GM12878 (cell line): ENCODE measurements around the gene VASH1.

Source experiments
- BHLHE40 ChIP-seq, 2 experiments: fragments of 450-650 bp in 1 of 2; IDR thresholded peaks; 2 replicates each; pipeline ENCODE4 v1.6.1; 2011 to 2017; ENCODE audit warnings: low read depth in 2 of 2, borderline replicate concordance in 1 of 2, improper control_type of control experiment in 1 of 2, low read length in 1 of 2, mild to moderate bottlenecking in 1 of 2
- CREB1 ChIP-seq: IDR thresholded peaks from 2 replicates; pipeline ENCODE4 v1.6.1; 2012; ENCODE audit warnings: low read depth, mild to moderate bottlenecking, inconsistent platforms
- NFYA ChIP-seq: IDR thresholded peaks from 2 replicates; pipeline ENCODE4 v1.6.1; 2011; ENCODE audit warnings: low read depth, mild to moderate bottlenecking, low read length, improper control_type of control experiment, borderline replicate concordance
- POLR2A ChIP-seq: IDR thresholded peaks from 2 replicates; pipeline ENCODE4 v1.6.1; 2011; ENCODE audit warnings: low read depth, mild to moderate bottlenecking, low read length
- RFX5 ChIP-seq: IDR thresholded peaks from 2 replicates; pipeline ENCODE4 v1.6.1; 2011; ENCODE audit warnings: low read depth, low read length, improper control_type of control experiment
- SMAD1 ChIP-seq: fragments of 450-650 bp; IDR thresholded peaks from 2 replicates; pipeline ENCODE4 v1.6.1; 2018; ENCODE audit warnings: mild to moderate bottlenecking, low read depth; ENCODE audit not compliant: partially characterized antibody
- ZSCAN29 ChIP-seq: fragments of 450-650 bp; IDR thresholded peaks from 2 replicates; pipeline ENCODE4 v1.6.1; 2017; ENCODE audit warnings: mild to moderate bottlenecking, moderate library complexity
- TF ChIP-seq, protein P1 (sequence below): fragments of 450-650 bp; formaldehyde crosslinking; IDR thresholded peaks from 2 replicates; pipeline ENCODE4 v1.4.0; 2022; ENCODE audit warnings: mild to moderate bottlenecking, moderate library complexity
- TF ChIP-seq, protein P2 (sequence below), 3 experiments: IDR thresholded peaks in 2 of 3; conservative IDR thresholded peaks in 1 of 3; 2 replicates each; pipeline ENCODE4 v1.5.1; 2011; ENCODE audit warnings: low read depth in 3 of 3, low read length in 3 of 3, mild to moderate bottlenecking in 3 of 3, control low read depth in 2 of 3, moderate library complexity in 2 of 3, inconsistent platforms in 1 of 3, mixed read lengths in 1 of 3; ENCODE audit not compliant: control insufficient read depth in 2 of 3, insufficient read depth in 1 of 3; ENCODE audit errors: extremely low read depth in 1 of 3
- TF ChIP-seq, protein P3 (sequence below): fragments of 450-650 bp; IDR thresholded peaks from 2 replicates; pipeline ENCODE4 v1.6.1; 2017; ENCODE audit warnings: mild to moderate bottlenecking, low read depth, inconsistent platforms; ENCODE audit not compliant: poor library complexity, severe bottlenecking
- TF ChIP-seq, protein P4 (sequence below): fragments of 150-350 bp; IDR thresholded peaks from 2 replicates; pipeline ENCODE4 v1.6.1; 2016; ENCODE audit warnings: low read depth, low read length
- TF ChIP-seq, protein P5 (sequence below): IDR thresholded peaks from 2 replicates; pipeline ENCODE4 v1.6.1; 2011; ENCODE audit warnings: low read depth, mild to moderate bottlenecking, low read length, moderate library complexity, borderline replicate concordance; ENCODE audit errors: extremely low read depth

DNA sequence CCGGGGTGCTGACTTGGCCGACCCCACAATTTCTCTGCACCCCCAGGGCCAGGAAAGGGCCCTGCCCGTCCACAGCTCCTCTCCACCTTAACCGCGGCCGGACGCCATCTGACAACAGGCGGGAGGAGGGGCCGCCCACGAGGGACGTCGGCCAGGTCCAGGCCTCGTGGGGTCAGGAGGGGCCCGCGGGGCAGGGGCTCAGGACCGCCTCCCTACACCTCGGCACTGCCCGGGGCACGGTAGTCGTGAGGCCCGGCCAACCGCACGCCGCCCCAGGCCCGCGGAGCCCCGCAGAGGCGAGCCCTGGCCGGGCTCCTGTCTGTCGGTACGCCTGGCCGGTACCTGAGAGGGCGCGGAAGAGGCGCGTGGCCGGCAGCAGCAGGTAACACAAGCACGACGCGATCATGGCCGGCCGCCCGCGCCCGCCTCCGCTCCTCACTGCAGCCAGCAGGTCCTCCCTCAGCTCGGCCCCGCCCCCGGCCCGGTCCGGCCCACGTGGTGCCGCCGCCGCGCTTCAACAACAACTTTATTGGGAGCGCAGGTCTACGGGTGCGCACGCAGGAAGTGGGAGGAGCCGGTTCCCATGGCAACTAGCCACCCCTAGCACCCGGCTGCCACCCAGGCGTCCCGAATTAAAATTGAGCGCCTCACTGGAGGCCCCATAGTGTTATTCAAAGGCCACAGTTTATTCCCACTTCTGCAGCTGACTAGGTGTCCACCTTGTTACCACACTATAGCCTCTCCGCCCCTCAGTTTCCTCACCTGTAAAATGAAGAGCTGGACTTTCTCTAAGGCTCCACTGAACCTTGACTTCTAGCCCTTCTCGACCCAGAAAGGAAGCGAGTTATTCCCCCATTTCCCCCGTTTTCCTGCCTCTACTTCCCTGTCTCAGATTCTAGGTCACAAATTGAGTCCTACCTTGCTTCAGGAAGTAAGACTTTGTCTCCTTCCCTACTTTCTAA, 51.4 kb downstream of the VASH1 start, which contains the start of gene ANGEL1:
- TF ChIP-seq SMAD1, result no peak
- TF ChIP-seq RFX5, result peak; percentile 81; the same call in 1 of the 2 replicates
- TF ChIP-seq CREB1, result peak; percentile 82
- TF ChIP-seq ZSCAN29, result no peak
- TF ChIP-seq, protein P1, sequence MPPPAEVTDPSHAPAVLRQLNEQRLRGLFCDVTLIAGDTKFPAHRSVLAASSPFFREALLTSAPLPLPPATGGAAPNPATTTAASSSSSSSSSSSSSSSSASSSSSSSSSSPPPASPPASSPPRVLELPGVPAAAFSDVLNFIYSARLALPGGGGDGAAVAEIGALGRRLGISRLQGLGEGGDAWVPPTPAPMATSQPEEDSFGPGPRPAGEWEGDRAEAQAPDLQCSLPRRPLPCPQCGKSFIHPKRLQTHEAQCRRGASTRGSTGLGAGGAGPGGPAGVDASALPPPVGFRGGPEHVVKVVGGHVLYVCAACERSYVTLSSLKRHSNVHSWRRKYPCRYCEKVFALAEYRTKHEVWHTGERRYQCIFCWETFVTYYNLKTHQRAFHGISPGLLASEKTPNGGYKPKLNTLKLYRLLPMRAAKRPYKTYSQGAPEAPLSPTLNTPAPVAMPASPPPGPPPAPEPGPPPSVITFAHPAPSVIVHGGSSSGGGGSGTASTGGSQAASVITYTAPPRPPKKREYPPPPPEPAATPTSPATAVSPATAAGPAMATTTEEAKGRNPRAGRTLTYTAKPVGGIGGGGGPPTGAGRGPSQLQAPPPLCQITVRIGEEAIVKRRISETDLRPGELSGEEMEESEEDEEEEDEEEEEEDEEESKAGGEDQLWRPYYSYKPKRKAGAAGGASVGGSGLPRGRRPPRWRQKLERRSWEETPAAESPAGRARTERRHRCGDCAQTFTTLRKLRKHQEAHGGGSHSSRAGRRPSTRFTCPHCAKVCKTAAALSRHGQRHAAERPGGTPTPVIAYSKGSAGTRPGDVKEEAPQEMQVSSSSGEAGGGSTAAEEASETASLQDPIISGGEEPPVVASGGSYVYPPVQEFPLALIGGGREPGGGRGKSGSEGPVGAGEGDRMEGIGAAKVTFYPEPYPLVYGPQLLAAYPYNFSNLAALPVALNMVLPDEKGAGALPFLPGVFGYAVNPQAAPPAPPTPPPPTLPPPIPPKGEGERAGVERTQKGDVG (CRISPR knock-in tag), result no peak
- TF ChIP-seq, protein P2, sequence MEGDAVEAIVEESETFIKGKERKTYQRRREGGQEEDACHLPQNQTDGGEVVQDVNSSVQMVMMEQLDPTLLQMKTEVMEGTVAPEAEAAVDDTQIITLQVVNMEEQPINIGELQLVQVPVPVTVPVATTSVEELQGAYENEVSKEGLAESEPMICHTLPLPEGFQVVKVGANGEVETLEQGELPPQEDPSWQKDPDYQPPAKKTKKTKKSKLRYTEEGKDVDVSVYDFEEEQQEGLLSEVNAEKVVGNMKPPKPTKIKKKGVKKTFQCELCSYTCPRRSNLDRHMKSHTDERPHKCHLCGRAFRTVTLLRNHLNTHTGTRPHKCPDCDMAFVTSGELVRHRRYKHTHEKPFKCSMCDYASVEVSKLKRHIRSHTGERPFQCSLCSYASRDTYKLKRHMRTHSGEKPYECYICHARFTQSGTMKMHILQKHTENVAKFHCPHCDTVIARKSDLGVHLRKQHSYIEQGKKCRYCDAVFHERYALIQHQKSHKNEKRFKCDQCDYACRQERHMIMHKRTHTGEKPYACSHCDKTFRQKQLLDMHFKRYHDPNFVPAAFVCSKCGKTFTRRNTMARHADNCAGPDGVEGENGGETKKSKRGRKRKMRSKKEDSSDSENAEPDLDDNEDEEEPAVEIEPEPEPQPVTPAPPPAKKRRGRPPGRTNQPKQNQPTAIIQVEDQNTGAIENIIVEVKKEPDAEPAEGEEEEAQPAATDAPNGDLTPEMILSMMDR (IDR thresholded peaks at IDR 0.05 in 2 of 3, conservative IDR thresholded peaks at IDR 0.05 in 1 of 3; ENCODE audit: control insufficient read depth in 2 of 3, extremely low read depth in 1 of 3, insufficient read depth in 1 of 3, low read depth in 3 of 3, low read length in 3 of 3), result no peak
- TF ChIP-seq, protein P3, sequence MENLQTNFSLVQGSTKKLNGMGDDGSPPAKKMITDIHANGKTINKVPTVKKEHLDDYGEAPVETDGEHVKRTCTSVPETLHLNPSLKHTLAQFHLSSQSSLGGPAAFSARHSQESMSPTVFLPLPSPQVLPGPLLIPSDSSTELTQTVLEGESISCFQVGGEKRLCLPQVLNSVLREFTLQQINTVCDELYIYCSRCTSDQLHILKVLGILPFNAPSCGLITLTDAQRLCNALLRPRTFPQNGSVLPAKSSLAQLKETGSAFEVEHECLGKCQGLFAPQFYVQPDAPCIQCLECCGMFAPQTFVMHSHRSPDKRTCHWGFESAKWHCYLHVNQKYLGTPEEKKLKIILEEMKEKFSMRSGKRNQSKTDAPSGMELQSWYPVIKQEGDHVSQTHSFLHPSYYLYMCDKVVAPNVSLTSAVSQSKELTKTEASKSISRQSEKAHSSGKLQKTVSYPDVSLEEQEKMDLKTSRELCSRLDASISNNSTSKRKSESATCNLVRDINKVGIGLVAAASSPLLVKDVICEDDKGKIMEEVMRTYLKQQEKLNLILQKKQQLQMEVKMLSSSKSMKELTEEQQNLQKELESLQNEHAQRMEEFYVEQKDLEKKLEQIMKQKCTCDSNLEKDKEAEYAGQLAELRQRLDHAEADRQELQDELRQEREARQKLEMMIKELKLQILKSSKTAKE, result no peak
- peak; percentile 96 for TF ChIP-seq POLR2A
- TF ChIP-seq NFYA, result no peak
- TF ChIP-seq, protein P4, sequence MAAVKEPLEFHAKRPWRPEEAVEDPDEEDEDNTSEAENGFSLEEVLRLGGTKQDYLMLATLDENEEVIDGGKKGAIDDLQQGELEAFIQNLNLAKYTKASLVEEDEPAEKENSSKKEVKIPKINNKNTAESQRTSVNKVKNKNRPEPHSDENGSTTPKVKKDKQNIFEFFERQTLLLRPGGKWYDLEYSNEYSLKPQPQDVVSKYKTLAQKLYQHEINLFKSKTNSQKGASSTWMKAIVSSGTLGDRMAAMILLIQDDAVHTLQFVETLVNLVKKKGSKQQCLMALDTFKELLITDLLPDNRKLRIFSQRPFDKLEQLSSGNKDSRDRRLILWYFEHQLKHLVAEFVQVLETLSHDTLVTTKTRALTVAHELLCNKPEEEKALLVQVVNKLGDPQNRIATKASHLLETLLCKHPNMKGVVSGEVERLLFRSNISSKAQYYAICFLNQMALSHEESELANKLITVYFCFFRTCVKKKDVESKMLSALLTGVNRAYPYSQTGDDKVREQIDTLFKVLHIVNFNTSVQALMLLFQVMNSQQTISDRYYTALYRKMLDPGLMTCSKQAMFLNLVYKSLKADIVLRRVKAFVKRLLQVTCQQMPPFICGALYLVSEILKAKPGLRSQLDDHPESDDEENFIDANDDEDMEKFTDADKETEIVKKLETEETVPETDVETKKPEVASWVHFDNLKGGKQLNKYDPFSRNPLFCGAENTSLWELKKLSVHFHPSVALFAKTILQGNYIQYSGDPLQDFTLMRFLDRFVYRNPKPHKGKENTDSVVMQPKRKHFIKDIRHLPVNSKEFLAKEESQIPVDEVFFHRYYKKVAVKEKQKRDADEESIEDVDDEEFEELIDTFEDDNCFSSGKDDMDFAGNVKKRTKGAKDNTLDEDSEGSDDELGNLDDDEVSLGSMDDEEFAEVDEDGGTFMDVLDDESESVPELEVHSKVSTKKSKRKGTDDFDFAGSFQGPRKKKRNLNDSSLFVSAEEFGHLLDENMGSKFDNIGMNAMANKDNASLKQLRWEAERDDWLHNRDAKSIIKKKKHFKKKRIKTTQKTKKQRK, result no peak
- peak; percentile 62 to 85; a peak in 3 of 4 replicates for TF ChIP-seq BHLHE40 (IDR thresholded peaks at IDR 0.05; ENCODE audit: borderline replicate concordance in 1 of 2, low read depth in 2 of 2, low read length in 1 of 2)
- TF ChIP-seq, protein P5, sequence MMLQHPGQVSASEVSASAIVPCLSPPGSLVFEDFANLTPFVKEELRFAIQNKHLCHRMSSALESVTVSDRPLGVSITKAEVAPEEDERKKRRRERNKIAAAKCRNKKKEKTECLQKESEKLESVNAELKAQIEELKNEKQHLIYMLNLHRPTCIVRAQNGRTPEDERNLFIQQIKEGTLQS, result peak; percentile 97
